IMR-90 (cell line): ENCODE data around the gene KRT1. TPM values are rescaled to one million over a fixed set of nuclear protein-coding genes. Genes with fewer than 3 reads are reported as not detected.

Experiments used
- ATAC-seq: fragments of 200-7000 bp; cut with Tn5 transposase; 2 replicates; pipeline ENCODE4 v1.9.1; 2020; ENCODE audit warnings: low read depth, mild to moderate bottlenecking, moderate library complexity
- BruUV-seq: library from RNA; stranded (reverse); fragments of 400-500 nt; replicated peaks from 2 replicates; lab custom pipeline; 2021; lab: Mats Ljungman, UMichigan
- CTCF ChIA-PET: fragments of 300-600 bp; formaldehyde crosslinking; extraction: SDS; loops from one replicate; lab custom pipeline; 2021; ENCODE audit warnings: antibody characterized with exemption; lab: Yijun Ruan, JAX
- POLR2A ChIA-PET: fragments of 300-600 bp; sonication (Branson Sonifier 250); formaldehyde crosslinking; loops from one replicate; lab custom pipeline; 2022; ENCODE audit warnings: antibody characterized with exemption; ENCODE audit not compliant: unreplicated experiment; lab: Charles Lee
- DNase-seq: peaks from one replicate; pipeline ENCODE4 v3.0.0; 2013
- H2AFZ ChIP-seq: replicated peaks from 2 replicates; pipeline ENCODE3; 2013; ENCODE audit warnings: low read length, mild to moderate bottlenecking; ENCODE audit not compliant: poor library complexity
- H2AK5ac ChIP-seq: 2 replicates; pipeline ENCODE4 v1.6.1; 2013; ENCODE audit warnings: low read depth, low read length, inconsistent platforms
- H2AK9ac ChIP-seq: replicated peaks from 2 replicates; pipeline ENCODE3; 2013; ENCODE audit warnings: mild to moderate bottlenecking, low read depth, low read length, moderate library complexity; ENCODE audit not compliant: poor library complexity
- H2BK120ac ChIP-seq: 2 replicates; pipeline ENCODE4 v1.6.1; 2013; ENCODE audit warnings: low read depth, low read length, inconsistent platforms
- H2BK15ac ChIP-seq: 3 replicates; pipeline ENCODE4 v1.6.1; 2013; ENCODE audit warnings: low read depth, low read length, inconsistent platforms
- H2BK20ac ChIP-seq: 2 replicates; pipeline ENCODE4 v1.6.1; 2013; ENCODE audit warnings: low read depth, mild to moderate bottlenecking, inconsistent platforms, low read length, moderate library complexity
- H2BK5ac ChIP-seq: 2 replicates; pipeline ENCODE4 v1.6.1; 2013; ENCODE audit warnings: mild to moderate bottlenecking, low read depth, low read length, inconsistent platforms; ENCODE audit not compliant: poor library complexity, severe bottlenecking
- H3K14ac ChIP-seq: replicated peaks from 2 replicates; pipeline ENCODE4 v1.6.1; 2013; ENCODE audit warnings: low read depth, low read length, inconsistent platforms
- H3K18ac ChIP-seq: 2 replicates; pipeline ENCODE4 v1.6.1; 2013; ENCODE audit warnings: low read depth, low read length, control low read depth
- H3K23ac ChIP-seq: 2 replicates; pipeline ENCODE4 v1.6.1; 2013; ENCODE audit warnings: low read depth, low read length, inconsistent platforms
- H3K27ac ChIP-seq: 2 replicates; pipeline ENCODE4 v1.5.1; 2013; ENCODE audit warnings: mild to moderate bottlenecking, control low read depth, low read length; ENCODE audit not compliant: insufficient read depth
- H3K27me3 ChIP-seq: 2 replicates; pipeline ENCODE4 v1.6.1; 2013; ENCODE audit warnings: low read length; ENCODE audit not compliant: control insufficient read depth, insufficient read depth
- H3K36me3 ChIP-seq: 2 replicates; pipeline ENCODE4 v1.6.1; 2013; ENCODE audit warnings: low read length, mixed read lengths; ENCODE audit not compliant: control insufficient read depth, insufficient read depth
- H3K4ac ChIP-seq: 2 replicates; pipeline ENCODE4 v1.6.1; 2013; ENCODE audit warnings: low read depth, low read length, inconsistent platforms
- H3K4me1 ChIP-seq: 2 replicates; pipeline ENCODE4 v1.6.1; 2013; ENCODE audit warnings: low read length, mixed read lengths; ENCODE audit not compliant: control insufficient read depth, insufficient read depth
- H3K4me2 ChIP-seq: 2 replicates; pipeline ENCODE4 v1.6.1; 2013; ENCODE audit warnings: low read depth, mild to moderate bottlenecking, control low read depth, low read length, moderate library complexity
- H3K4me3 ChIP-seq: 2 replicates; pipeline ENCODE4 v1.5.1; 2013; ENCODE audit warnings: low read depth, mild to moderate bottlenecking, control low read depth, low read length, moderate library complexity; ENCODE audit not compliant: insufficient read depth
- H3K56ac ChIP-seq: 2 replicates; pipeline ENCODE4 v1.6.1; 2013; ENCODE audit warnings: low read length, inconsistent platforms; ENCODE audit not compliant: insufficient read depth; ENCODE audit errors: extremely low read depth
- H3K79me1 ChIP-seq, 2 experiments: 2 replicates each; pipeline ENCODE4 v1.6.1; 2013; ENCODE audit warnings: low read length in 2 of 2, inconsistent platforms in 1 of 2, low read depth in 1 of 2
- H3K9ac ChIP-seq: 2 replicates; pipeline ENCODE4 v1.6.1; 2013; ENCODE audit warnings: low read depth, low read length, control low read depth
- H3K9me1 ChIP-seq: 2 replicates; pipeline ENCODE4 v1.6.1; 2013; ENCODE audit warnings: low read length, inconsistent platforms; ENCODE audit not compliant: insufficient read depth
- H3K9me3 ChIP-seq: 2 replicates; pipeline ENCODE4 v1.6.1; 2013; ENCODE audit warnings: low read length; ENCODE audit not compliant: control insufficient read depth, insufficient read depth
- H4K20me1 ChIP-seq: 2 replicates; pipeline ENCODE4 v1.6.1; 2013; ENCODE audit warnings: low read length, inconsistent platforms; ENCODE audit not compliant: insufficient read depth
- H4K5ac ChIP-seq: 2 replicates; pipeline ENCODE4 v1.6.1; 2013; ENCODE audit warnings: mild to moderate bottlenecking, low read depth, low read length, control low read depth
- H4K8ac ChIP-seq, 2 experiments: 2 replicates each; pipeline ENCODE4 v1.6.1; 2013; ENCODE audit warnings: low read depth in 2 of 2, low read length in 2 of 2, control low read depth in 1 of 2, inconsistent platforms in 1 of 2
- H4K91ac ChIP-seq: 2 replicates; pipeline ENCODE4 v1.6.1; 2013; ENCODE audit warnings: low read depth, low read length, inconsistent platforms; ENCODE audit not compliant: insufficient read depth
- CEBPB ChIP-seq: IDR thresholded peaks from 2 replicates; pipeline ENCODE4 v1.6.1; 2012; ENCODE audit warnings: low read depth, low read length, improper control_type of control experiment
- MAFK ChIP-seq: IDR thresholded peaks from 2 replicates; pipeline ENCODE4 v1.6.1; 2012; ENCODE audit warnings: low read depth, low read length, improper control_type of control experiment
- MAZ ChIP-seq: IDR thresholded peaks from 2 replicates; pipeline ENCODE4 v1.6.1; 2012; ENCODE audit warnings: low read depth, mild to moderate bottlenecking, low read length, improper control_type of control experiment, moderate library complexity, borderline replicate concordance
- MXI1 ChIP-seq: IDR thresholded peaks from 2 replicates; pipeline ENCODE4 v1.6.1; 2012; ENCODE audit warnings: low read depth, mild to moderate bottlenecking, low read length, moderate library complexity, borderline replicate concordance
- NFE2L2 ChIP-seq: fragments of 150-350 bp; IDR thresholded peaks from 2 replicates; pipeline ENCODE4 v1.6.1; 2016; ENCODE audit warnings: low read depth, mild to moderate bottlenecking, low read length
- RCOR1 ChIP-seq: IDR thresholded peaks from 2 replicates; pipeline ENCODE4 v1.6.1; 2012; ENCODE audit warnings: mild to moderate bottlenecking, low read length, improper control_type of control experiment; ENCODE audit not compliant: insufficient replicate concordance
- RFX5 ChIP-seq: IDR thresholded peaks from 2 replicates; pipeline ENCODE4 v1.8.0; 2012; ENCODE audit warnings: low read depth, mild to moderate bottlenecking, low read length, moderate library complexity
- WGBS, 2 experiments: methylation state at CpG; one replicate each; pipeline versions ENCODE4 v1.1.5 to v1.1.7; 2013; ENCODE audit warnings: missing lambda C conversion rate in 2 of 2; ENCODE audit not compliant: insufficient read length in 1 of 2; ENCODE audit errors: extremely low coverage in 2 of 2; 5-methylcytosine and 5-hydroxymethylcytosine counted together
- dilution Hi-C: fragments of 300-500 bp; cut with HindIII; formaldehyde crosslinking; loops from one replicate; pipeline ENCODE4 v1.14.3; 2018; ENCODE audit warnings: low sequenced_read_pairs; ENCODE audit not compliant: unreplicated experiment
- in situ Hi-C: fragments of 300-500 bp; cut with MboI; formaldehyde crosslinking; loops from 3 replicates; pipeline ENCODE4 v1.14.3; 2019; ENCODE audit warnings: low sequenced_read_pairs, inconsistent platforms, mixed read lengths
- intact Hi-C: fragments of 100-400 bp; cut with micrococcal nuclease; formaldehyde crosslinking; loops from 2 replicates; pipeline ENCODE4 v1.10.0; 2022
- polyA plus RNA-seq, 3 experiments: library from polyadenylated mRNA; depleted of rRNA; stranded (reverse); fragments of >200 nt; gene quantifications; 2 replicates each; pipeline ENCODE4 v1.2.3, GENCODE V29; 2012; ENCODE audit warnings: low replicate concordance in 1 of 3
- total RNA-seq: library from RNA; depleted of rRNA; stranded (reverse); fragments of >200 nt; gene quantifications from 2 replicates; pipeline ENCODE4 v1.2.3, GENCODE V29; 2012
- TF ChIP-seq, protein P1 (sequence below): fragments of 150-350 bp; IDR thresholded peaks from 2 replicates; pipeline ENCODE4 v1.6.1; 2016; ENCODE audit warnings: low read depth, mild to moderate bottlenecking, low read length, moderate library complexity, borderline replicate concordance
- TF ChIP-seq, protein P2 (sequence below): fragments of 150-350 bp; IDR thresholded peaks from 2 replicates; pipeline ENCODE4 v1.6.1; 2017; ENCODE audit warnings: mild to moderate bottlenecking, antibody characterized with exemption, low read length, low read depth

KRT1 gene
- total and polyA plus RNA-seq, 2 of the 4 experiments (the other 2 are of a cell fraction): not detected

DNA sequence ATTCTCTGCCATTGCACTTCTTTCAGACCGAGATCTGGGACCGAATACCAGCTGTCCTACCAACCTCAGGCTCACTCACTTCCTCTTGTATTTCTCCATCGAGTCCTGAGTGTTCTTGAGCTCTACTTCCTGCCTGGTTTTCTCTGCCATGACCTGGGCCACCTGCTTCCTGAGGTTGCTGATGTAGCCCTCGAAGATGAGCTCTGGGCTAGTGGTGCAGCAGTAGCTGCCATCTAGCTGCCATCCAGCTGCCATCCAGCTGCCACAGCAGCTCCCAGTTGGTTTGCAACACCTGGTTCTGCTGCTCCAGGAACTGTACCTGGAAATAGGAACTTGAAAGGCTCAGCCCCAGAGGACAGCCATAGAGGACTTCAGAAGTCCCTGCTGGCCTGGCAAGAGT, 46.8 kb downstream of the KRT1 start:
- Histone ChIP-seq H3K27ac (no peak overlapping the region), H3K9me1 (no peaks in the 10 kb centered on the region), H2BK15ac (no peak overlapping the region), H3K27me3 (peaks cover 11% of the 10 kb centered on the region), H4K20me1 (no peaks in the 10 kb centered on the region; the same call in 1 of the 2 replicates), H2BK5ac (no peak overlapping the region), H3K18ac (no peak overlapping the region), H2AK9ac (no peak overlapping the region), H2AK5ac (no peak overlapping the region), H3K23ac (no peak overlapping the region), H3K14ac (no peak overlapping the region), H3K9me3 (no peaks in the 10 kb centered on the region), H3K4me3 (no peak overlapping the region), H3K79me1 (no peaks in the 10 kb centered on the region), H3K56ac (no peak overlapping the region), H3K4me2 (no peak overlapping the region), H3K4me1 (no peaks in the 10 kb centered on the region), H4K91ac (no peak overlapping the region), H2AFZ (no peak overlapping the region), H3K9ac (no peak overlapping the region), H3K36me3 (no peaks in the 10 kb centered on the region), H2BK20ac (no peak overlapping the region), H4K8ac (no peak overlapping the region), H4K5ac (no peak overlapping the region), H2BK120ac (no peak overlapping the region), H3K4ac (no peak overlapping the region)
- WGBS, 2 experiments: 0% methylated on average over 1 of the region's 4 CpGs; no CpG with 5 or more reads in 1 of the 2 experiments
- ChIA-PET POLR2A (no interaction called here), CTCF (no interaction called here)
- TF ChIP-seq MXI1 (no peak), CEBPB (no peak), MAZ (no peak), RFX5 (no peak), NFE2L2 (no peak), RCOR1 (no peak), MAFK (no peak)
- TF ChIP-seq, protein P1, sequence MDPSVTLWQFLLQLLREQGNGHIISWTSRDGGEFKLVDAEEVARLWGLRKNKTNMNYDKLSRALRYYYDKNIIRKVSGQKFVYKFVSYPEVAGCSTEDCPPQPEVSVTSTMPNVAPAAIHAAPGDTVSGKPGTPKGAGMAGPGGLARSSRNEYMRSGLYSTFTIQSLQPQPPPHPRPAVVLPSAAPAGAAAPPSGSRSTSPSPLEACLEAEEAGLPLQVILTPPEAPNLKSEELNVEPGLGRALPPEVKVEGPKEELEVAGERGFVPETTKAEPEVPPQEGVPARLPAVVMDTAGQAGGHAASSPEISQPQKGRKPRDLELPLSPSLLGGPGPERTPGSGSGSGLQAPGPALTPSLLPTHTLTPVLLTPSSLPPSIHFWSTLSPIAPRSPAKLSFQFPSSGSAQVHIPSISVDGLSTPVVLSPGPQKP: no peak
- TF ChIP-seq, protein P2, sequence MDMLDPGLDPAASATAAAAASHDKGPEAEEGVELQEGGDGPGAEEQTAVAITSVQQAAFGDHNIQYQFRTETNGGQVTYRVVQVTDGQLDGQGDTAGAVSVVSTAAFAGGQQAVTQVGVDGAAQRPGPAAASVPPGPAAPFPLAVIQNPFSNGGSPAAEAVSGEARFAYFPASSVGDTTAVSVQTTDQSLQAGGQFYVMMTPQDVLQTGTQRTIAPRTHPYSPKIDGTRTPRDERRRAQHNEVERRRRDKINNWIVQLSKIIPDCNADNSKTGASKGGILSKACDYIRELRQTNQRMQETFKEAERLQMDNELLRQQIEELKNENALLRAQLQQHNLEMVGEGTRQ: no peak
- DNase-seq (no peak), ATAC-seq (no peak)
- intact Hi-C loops (no loop called here), dilution Hi-C loops (no loop called here), in situ Hi-C loops (no loop called here)
- no TSS peak for BruUV-seq
